ENCODE data around the gene RNF213.

- TF ChIP-seq MXI1 (IDR thresholded peaks at IDR 0.05; ENCODE audit: low read depth, low read length) (no peak), POLR2AphosphoS5 (IDR thresholded peaks at IDR 0.05; ENCODE audit: low read length) (no peak)
Observed at GRCh38 chr17:80308692-80309517, 48.3 kb downstream of the RNF213 start.

Measured in GM12878 (cell line).